GM19467 (cell line): ENCODE data around the gene TBC1D17.

Experiments used
- ATAC-seq: cut with Tn5 transposase; IDR thresholded peaks from one replicate; pipeline ENCODE4 v1.9.1; 2021; ENCODE audit warnings: mild to moderate bottlenecking, moderate library complexity; ENCODE audit not compliant: unreplicated experiment

The TBC1D17 gene

GRCh38 chr19:49877020-49877878 is at the start of gene TBC1D17, which contains the start of gene AKT1S1:
Gene TBC1D17 (plus strand): TSS chr19:49877702. CDS start chr19:49877724, 22 bp downstream.
Gene AKT1S1 (minus strand): TSS chr19:49877355. CDS start chr19:49873295, 4,060 bp downstream.
- peak; percentile 47 for ATAC-seq

- ATAC-seq, result no peak
These were observed 48.3 kb upstream of the TBC1D17 start for GRCh38 chr19:49829200-49829599.

DNA sequence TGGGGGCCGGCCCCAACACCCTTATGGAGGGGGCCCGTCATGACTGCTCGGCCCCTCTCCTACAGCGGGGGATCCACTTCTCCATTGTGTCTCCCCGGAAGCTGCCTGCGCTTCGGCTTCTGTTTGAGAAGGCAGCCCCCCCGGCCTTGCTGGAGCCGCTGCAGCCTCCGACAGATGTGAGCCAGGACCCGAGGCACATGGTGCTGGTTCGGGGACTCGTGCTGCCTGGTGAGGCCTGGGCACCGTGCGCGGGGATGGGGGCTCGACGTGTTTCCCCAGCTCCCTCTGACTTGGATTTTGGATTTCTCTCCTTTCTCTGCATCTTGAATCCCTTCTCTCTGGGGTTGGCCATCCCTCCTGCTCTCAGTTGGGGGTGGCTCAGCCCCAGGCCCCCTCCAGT is 47.8 kb upstream of the TBC1D17 start:
- no peak for ATAC-seq

DNA sequence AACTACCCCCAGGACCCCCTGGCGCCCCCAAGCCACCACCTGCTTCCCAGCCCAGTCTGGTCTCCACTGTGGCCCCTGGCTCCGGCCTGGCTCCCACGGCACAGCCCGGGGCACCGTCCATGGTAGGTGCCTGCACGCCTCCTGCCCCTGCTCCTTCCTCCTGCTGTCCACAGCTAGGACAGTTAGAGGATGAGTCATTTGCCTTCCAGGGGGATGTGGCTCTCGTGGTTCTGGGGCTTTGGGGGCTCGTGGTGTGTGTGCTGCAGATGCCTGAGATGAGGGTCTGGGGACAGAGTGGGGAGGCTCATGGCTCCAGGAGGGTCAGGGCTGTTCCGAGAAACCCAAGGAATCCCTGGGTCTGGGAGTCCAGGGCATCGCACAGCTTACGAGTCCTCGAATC is 46.7 kb upstream of the TBC1D17 start:
- no peak for ATAC-seq

GRCh38 chr19:49831592-49831991 is 45.9 kb upstream of the TBC1D17 start:
- no peak for ATAC-seq

- no peak for ATAC-seq
These were observed 44.9 kb upstream of the TBC1D17 start for GRCh38 chr19:49832556-49832955.

DNA sequence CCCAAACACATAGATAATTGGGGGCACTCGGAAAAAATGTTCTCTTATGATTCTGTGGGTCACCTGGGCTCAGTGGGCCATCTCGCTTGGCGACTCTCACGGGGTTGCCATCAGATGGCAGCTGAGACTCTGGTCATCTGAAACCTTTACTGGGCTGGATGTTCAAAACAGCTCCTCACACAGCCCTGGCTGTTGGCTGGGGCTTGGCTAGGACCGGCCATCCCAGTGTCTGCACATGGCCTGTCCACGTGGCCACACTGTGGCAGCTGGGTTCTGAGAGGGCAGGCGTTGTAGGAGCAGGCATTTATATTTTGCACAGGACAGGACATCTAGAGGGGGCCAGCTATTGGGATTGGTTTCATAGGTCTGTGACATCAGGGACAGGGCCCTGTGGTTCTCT is 43.9 kb upstream of the TBC1D17 start:
- no peak for ATAC-seq

- ATAC-seq, result no peak
These were observed 41.9 kb upstream of the TBC1D17 start for GRCh38 chr19:49835562-49835961.

GRCh38 chr19:49836176-49837008 is 41.1 kb upstream of the TBC1D17 start:
- ATAC-seq, result no peak

DNA sequence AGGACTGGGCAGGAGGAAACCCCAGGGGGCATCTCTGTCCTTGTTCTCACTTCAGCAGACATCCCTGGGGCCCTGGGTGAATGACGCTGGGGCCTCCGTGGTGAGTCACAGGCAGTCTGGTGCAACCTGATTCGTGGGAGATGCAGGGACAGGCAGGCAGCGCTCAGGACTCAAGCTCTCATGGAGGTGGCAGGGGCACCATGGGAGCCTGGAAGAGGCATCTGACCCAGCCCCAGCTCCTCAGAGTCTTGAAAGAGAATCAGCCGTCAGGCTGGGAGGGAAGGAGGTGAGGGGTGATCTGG is 40.5 kb upstream of the TBC1D17 start:
- ATAC-seq, result no peak

DNA sequence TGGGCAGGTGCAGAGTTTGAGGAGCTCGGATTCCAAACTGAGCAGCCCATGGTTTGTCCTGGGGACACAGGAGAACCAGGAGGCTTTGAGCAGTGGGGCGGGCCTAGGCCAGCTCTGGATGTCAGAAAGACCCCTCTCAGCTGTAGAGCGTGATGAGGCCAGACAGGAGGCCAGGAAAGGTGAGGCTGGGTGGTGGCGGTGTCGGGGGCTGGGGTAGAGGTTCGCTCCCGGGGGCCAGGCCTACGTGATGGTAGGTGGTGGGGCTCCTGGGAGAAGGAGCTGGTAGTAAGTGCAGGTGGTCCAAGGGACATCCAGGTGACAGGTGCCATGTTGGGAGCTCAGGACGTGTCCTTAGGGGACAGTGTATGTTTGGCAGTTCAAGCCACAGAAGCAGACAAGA is 40.1 kb upstream of the TBC1D17 start:
- ATAC-seq, result no peak

DNA sequence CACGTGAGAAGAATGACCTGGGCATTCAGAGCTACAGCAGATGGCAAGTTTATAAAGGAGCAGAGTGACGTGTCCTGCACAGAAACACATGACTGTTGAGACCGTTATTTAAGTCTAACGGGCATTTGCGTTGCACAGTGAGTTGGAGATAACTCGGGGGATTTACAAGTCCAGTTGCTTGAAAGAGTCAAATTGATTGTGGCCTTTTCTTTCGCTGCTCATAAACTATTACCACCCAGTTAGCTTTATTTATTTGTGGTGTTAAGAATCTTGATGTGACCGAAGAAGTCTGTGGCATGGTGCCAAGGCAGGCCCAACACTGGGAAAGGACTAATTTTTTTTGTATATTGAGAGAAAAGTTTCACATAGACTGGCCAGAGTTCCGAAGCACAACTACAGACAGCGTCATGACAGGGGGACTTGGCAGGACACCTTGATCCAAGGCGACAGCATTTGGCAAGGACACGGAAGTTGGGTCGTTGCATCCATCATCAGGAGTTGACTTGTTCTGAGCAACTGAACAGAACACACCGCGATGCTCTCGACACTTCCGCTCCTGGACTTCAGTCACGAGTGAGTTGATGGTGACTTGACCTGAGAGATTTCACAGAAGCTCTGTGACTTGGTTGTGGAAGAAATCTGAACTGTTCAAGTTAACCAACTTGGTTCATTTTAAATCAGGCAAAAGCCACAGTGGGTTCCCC is 38.5 kb upstream of the TBC1D17 start:
- no peak for ATAC-seq

GRCh38 chr19:49839713-49840112 is 37.8 kb upstream of the TBC1D17 start:
- no peak for ATAC-seq

DNA sequence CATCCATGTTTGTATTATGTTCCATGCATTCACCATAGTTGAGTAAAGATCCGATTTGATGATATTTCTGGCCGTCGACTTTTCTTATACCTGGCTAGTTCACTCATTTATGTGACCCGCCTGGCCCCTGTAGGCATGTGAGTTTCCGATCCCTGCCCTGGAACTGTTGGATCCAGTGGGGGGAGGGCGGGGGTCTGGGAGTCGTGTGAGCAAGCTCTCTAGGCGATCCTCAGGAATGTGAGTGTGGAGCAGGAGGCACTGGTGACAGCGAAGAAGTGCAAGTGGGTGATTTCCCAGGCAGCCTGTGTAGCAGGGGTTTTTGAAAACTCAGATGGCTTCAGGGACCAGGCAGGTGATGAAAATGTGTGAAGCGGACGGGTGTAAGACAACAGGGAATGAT is 37.2 kb upstream of the TBC1D17 start:
- ATAC-seq, result no peak

DNA sequence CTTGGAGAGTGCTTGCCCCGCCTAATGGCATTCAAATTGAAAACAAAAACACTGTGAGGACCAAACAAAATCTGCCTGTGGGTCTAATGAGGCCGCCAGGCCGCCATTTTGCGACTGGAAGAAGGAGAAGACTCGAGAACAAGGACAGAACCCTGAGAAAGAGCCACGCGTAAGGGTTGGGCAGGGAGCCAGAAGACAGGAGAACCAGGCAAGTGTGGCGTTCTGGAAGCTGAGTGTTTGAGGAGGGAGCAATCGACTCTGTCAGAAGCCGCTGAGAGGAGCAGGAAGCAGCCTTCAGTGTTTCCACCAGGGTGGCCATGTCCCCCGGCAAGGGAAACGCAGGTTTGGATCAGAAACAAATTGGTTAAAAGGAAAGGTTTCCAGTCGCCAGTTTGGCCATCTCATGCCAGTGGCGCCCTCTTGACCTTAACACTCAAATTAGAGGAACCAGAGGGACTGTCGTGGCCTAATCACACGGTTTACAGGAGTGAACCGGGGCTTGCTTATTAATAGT is 36.7 kb upstream of the TBC1D17 start:
- no peak for ATAC-seq

- no peak for ATAC-seq
These were observed 34.2 kb upstream of the TBC1D17 start for GRCh38 chr19:49843265-49843664.

DNA sequence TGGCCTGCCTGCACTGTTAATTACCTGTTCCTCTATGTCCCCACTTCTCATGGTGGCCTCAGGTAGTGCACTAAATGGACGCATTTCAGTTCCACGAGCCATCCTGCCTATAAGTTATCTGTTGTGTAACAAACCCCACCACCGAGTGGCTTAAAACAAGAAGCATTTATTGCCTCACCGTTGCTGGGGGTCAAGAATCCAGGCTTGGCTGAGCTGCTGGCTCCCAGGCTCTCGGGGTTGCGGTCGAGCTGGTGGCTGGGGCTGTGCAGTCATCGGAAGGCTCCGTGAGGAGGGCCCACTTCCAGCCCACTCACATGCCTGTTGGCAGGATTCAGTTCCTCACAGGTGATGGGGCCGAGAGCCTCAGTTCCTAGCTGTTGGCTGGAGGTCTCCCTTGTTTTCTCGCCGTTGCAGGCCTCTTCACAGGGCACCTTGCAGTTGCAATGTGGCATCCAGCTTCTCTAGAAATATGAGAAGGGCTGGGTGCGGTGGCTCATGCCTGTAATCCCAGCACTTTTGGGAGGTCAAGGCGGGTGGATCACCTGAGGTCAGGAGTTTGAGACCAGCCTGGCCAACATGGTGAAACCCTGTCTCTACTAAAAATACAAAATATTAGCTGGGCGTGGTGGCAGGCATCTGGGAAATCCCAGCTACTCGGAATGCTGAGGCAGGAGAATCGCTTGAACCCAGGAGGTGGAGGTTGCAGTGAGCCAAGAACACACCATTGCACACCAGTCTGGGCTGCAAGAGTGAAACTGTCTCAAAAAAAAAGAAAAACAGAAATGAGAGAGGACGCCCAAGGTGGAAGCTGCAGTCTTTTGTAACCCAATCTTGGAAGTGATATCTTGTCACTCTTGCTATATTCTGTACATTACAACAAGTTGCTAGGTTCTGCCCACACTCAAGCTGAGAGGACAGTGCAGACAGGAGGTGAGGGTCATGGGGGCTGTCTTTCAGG is 33.1 kb upstream of the TBC1D17 start:
- ATAC-seq, result no peak

DNA sequence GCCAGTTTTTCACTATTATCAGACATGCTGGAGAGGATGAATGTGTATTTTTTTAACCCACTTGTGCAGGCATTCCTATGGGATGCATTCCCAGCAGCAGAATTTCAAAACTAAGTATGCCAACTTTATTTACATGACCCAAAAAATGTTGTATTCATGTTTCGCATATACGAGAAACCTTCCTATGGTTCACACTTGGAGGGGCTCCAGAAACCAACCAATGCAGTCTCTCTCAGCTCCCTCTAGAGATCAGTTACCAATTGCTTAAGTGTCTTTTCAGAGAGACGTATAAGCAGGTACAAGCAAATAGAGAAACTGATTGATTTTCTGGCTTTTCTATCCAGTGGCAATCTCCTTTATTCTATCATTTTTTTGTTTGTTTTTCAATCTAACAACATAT is 32.1 kb upstream of the TBC1D17 start:
- no peak for ATAC-seq

DNA sequence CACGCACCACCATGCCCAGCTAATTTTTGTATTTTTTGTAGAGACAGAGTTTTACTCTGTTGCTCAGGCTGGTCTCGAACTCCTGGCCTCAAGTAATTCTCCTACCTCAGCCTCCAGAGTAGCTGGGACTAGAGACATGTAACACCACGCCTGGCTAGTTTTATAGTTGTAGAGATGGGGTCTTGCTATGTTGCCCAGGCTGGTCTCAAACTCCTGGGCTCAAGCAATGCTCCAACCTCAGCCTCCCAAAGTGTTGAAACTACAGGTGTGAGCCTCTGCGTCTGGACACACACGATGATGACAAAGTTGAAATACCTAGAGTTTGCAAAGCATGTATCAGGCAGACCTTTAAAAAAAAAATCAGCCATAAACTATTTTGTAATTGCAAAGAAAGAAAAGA is 31.1 kb upstream of the TBC1D17 start:
- ATAC-seq, result no peak
